Mucosa of stomach (tissue), 1 donor: ENCODE measurements around the gene SPOUT1.
"Not testable (repeated sequence)": the region's sequence is repeated elsewhere in the genome, so short reads cannot be mapped to it uniquely, and the experiment has no call there.

Source experiments
- H3K27me3 ChIP-seq: one replicate; pipeline ENCODE4 v1.7.0; 2013; ENCODE audit warnings: mild to moderate bottlenecking, low read length; ENCODE audit not compliant: control insufficient read depth, insufficient read depth
- H3K36me3 ChIP-seq: one replicate; pipeline ENCODE4 v1.7.0; 2013; ENCODE audit warnings: low read length; ENCODE audit not compliant: control insufficient read depth, insufficient read depth
- H3K4me1 ChIP-seq: one replicate; pipeline ENCODE4 v1.7.0; 2013; ENCODE audit warnings: mild to moderate bottlenecking, low read length; ENCODE audit not compliant: control insufficient read depth, insufficient read depth
- H3K4me3 ChIP-seq: one replicate; pipeline ENCODE4 v1.7.0; 2013; ENCODE audit warnings: low read length
- H3K9ac ChIP-seq: one replicate; pipeline ENCODE4 v1.7.0; 2013; ENCODE audit warnings: mild to moderate bottlenecking, low read length, moderate library complexity
- H3K9me3 ChIP-seq: one replicate; pipeline ENCODE4 v1.7.0; 2013; ENCODE audit warnings: mild to moderate bottlenecking, low read length, moderate library complexity; ENCODE audit not compliant: control insufficient read depth
- donor health status: Pancreatic carcinoma.

Gene SPOUT1

GRCh38 chr9:128851024-128851423 is 21.4 kb upstream of the SPOUT1 start:
- H3K9me3 ChIP-seq, H3K9ac ChIP-seq, H3K4me3 ChIP-seq, H3K36me3 ChIP-seq, H3K27me3 ChIP-seq, H3K4me1 ChIP-seq: not testable (repeated sequence)

GRCh38 chr9:128847803-128848202 is 18.2 kb upstream of the SPOUT1 start:
- H3K27me3 ChIP-seq, result no peaks in the 10 kb centered on the region
- H3K9ac ChIP-seq, result no peak overlapping the region
- no peaks in the 10 kb centered on the region for H3K9me3 ChIP-seq
- no peak overlapping the region for H3K4me3 ChIP-seq
- no peaks in the 10 kb centered on the region for H3K36me3 ChIP-seq
- H3K4me1 ChIP-seq, result peaks cover 6% of the 10 kb centered on the region

- H3K9me3 ChIP-seq, result no peaks in the 10 kb centered on the region
- no peaks in the 10 kb centered on the region for H3K36me3 ChIP-seq
- H3K4me3 ChIP-seq, result no peak overlapping the region
- H3K9ac ChIP-seq, result no peak overlapping the region
- H3K4me1 ChIP-seq, result peaks cover 6% of the 10 kb centered on the region
- no peaks in the 10 kb centered on the region for H3K27me3 ChIP-seq
These were observed 17.1 kb upstream of the SPOUT1 start for GRCh38 chr9:128846680-128847030.

- H3K9ac ChIP-seq, result no peak overlapping the region
- no peaks in the 10 kb centered on the region for H3K36me3 ChIP-seq
These were observed 15.8 kb upstream of the SPOUT1 start for GRCh38 chr9:128845186-128845931.

GRCh38 chr9:128843171-128843570 is 13.6 kb upstream of the SPOUT1 start:
- not testable (repeated sequence) for H3K9me3 ChIP-seq

More at GRCh38 chr9:128845186-128845931, 15.8 kb upstream of the SPOUT1 start:
- Histone ChIP-seq H3K4me1 (peaks cover 6% of the 10 kb centered on the region), H3K9me3 (no peaks in the 10 kb centered on the region), H3K4me3 (no peak overlapping the region), H3K27me3 (no peaks in the 10 kb centered on the region)

GRCh38 chr9:128841694-128842492 is 12.3 kb upstream of the SPOUT1 start:
- H3K9ac ChIP-seq, result no peak overlapping the region
- H3K9me3 ChIP-seq, result no peaks in the 10 kb centered on the region
- no peaks in the 10 kb centered on the region for H3K27me3 ChIP-seq
- no peak overlapping the region for H3K4me3 ChIP-seq
- peaks cover 6% of the 10 kb centered on the region for H3K4me1 ChIP-seq
- no peaks in the 10 kb centered on the region for H3K36me3 ChIP-seq

More at GRCh38 chr9:128843171-128843570, 13.6 kb upstream of the SPOUT1 start:
- H3K4me1 ChIP-seq, H3K36me3 ChIP-seq, H3K27me3 ChIP-seq, H3K9ac ChIP-seq, H3K4me3 ChIP-seq: not testable (repeated sequence)

- H3K4me1 ChIP-seq, result no peaks in the 10 kb centered on the region
- H3K36me3 ChIP-seq, result no peaks in the 10 kb centered on the region
- no peak overlapping the region for H3K9ac ChIP-seq
- no peaks in the 10 kb centered on the region for H3K27me3 ChIP-seq
- no peaks in the 10 kb centered on the region for H3K9me3 ChIP-seq
- H3K4me3 ChIP-seq, result no peak overlapping the region
These were observed 10.9 kb upstream of the SPOUT1 start for GRCh38 chr9:128840524-128840923.

GRCh38 chr9:128838338-128838737 is 8.7 kb upstream of the SPOUT1 start:
- no peaks in the 10 kb centered on the region for H3K36me3 ChIP-seq
- H3K9me3 ChIP-seq, result no peaks in the 10 kb centered on the region
- H3K4me3 ChIP-seq, result no peak overlapping the region
- no peak overlapping the region for H3K9ac ChIP-seq
- no peaks in the 10 kb centered on the region for H3K4me1 ChIP-seq
- H3K27me3 ChIP-seq, result no peaks in the 10 kb centered on the region

- Histone ChIP-seq H3K9ac (no peak overlapping the region), H3K9me3 (no peaks in the 10 kb centered on the region), H3K27me3 (no peaks in the 10 kb centered on the region), H3K4me1 (no peaks in the 10 kb centered on the region), H3K36me3 (no peaks in the 10 kb centered on the region), H3K4me3 (no peak overlapping the region)
These were observed 7.0 kb upstream of the SPOUT1 start for GRCh38 chr9:128836509-128837145.

GRCh38 chr9:128835246-128836210 is 5.9 kb upstream of the SPOUT1 start:
- H3K4me1 ChIP-seq, result no peaks in the 10 kb centered on the region
- no peaks in the 10 kb centered on the region for H3K27me3 ChIP-seq
- no peaks in the 10 kb centered on the region for H3K36me3 ChIP-seq
- H3K4me3 ChIP-seq, result no peak overlapping the region
- no peaks in the 10 kb centered on the region for H3K9me3 ChIP-seq
- no peak overlapping the region for H3K9ac ChIP-seq

GRCh38 chr9:128833696-128834095 is 4.1 kb upstream of the SPOUT1 start:
- H3K4me1 ChIP-seq, result peaks cover 12% of the 10 kb centered on the region

More at GRCh38 chr9:128833696-128834095, 4.1 kb upstream of the SPOUT1 start:
- Histone ChIP-seq H3K36me3 (no peaks in the 10 kb centered on the region), H3K9me3 (no peaks in the 10 kb centered on the region), H3K27me3 (no peaks in the 10 kb centered on the region), H3K9ac (no peak overlapping the region), H3K4me3 (no peak overlapping the region)
